22Rv1 (cell line): ENCODE measurements around the gene SDK2.

Experiments
- ZFX ChIP-seq: fragments of 450-650 bp; IDR thresholded peaks from 2 replicates; pipeline ENCODE4 v1.6.1; 2017; ENCODE audit warnings: antibody characterized with exemption, borderline replicate concordance
- TF ChIP-seq, protein P1 (sequence below): fragments of 450-650 bp; IDR thresholded peaks from 2 replicates; pipeline ENCODE4 v1.5.1; 2017; ENCODE audit warnings: mild to moderate bottlenecking

DNA sequence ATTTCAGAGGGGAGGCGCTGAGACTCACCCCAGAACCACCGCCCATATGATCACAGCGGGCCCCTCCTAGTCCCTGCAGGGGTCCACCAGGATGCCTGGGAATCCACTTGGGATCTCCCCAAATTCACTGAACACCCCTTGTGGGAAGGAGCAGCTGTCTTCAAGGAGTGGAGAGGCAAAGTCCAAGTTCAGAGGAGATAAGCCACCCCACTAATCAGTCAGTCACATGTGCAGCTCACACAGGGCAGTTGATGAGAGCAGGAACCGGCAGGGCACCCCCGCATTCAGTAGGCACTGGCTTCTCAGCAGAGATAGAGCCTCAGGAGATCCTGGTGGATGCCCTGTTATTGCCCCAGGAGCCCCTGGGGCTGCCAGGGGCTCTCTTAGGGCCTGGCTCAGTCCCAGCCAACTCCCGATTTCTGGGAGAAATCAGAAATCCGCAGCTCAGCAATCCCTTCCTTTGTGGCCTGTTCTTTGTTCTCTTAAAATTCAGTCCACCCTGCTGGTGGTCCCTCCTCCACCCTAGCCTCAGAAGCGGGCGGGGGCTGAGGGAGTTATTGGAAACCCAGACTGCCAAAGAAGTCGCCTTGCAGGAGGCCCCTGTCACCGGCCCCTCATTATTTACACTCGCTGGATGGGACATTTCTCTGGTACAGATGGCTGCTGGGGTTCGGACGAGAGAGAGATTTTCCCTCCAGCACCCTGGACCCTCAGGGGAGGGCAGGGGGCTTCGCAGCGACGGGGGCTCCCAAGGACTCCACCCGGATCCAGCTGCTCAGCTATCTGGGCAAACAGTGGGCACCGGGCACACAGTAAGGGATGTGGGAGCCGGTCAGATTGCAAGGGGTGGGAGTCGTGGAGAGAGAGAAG is 334.3 kb downstream of the SDK2 start:
- TF ChIP-seq, protein P1, sequence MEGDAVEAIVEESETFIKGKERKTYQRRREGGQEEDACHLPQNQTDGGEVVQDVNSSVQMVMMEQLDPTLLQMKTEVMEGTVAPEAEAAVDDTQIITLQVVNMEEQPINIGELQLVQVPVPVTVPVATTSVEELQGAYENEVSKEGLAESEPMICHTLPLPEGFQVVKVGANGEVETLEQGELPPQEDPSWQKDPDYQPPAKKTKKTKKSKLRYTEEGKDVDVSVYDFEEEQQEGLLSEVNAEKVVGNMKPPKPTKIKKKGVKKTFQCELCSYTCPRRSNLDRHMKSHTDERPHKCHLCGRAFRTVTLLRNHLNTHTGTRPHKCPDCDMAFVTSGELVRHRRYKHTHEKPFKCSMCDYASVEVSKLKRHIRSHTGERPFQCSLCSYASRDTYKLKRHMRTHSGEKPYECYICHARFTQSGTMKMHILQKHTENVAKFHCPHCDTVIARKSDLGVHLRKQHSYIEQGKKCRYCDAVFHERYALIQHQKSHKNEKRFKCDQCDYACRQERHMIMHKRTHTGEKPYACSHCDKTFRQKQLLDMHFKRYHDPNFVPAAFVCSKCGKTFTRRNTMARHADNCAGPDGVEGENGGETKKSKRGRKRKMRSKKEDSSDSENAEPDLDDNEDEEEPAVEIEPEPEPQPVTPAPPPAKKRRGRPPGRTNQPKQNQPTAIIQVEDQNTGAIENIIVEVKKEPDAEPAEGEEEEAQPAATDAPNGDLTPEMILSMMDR = no peak
- TF ChIP-seq ZFX = no peak
